GM19043 (cell line): ENCODE data around the gene CRYL1.

Experiments
- ATAC-seq: cut with Tn5 transposase; IDR thresholded peaks from one replicate; pipeline ENCODE4 v1.9.1; 2021; ENCODE audit warnings: low read depth; ENCODE audit not compliant: unreplicated experiment

CRYL1 gene

GRCh38 chr13:20534038-20534608 lies 8.5 kb upstream of the CRYL1 start:
- no peak for ATAC-seq

- ATAC-seq, result no peak
Measured at GRCh38 chr13:20528452-20528851, 2.8 kb upstream of the CRYL1 start.

- no peak for ATAC-seq
Measured at GRCh38 chr13:20526664-20527063, 1.0 kb upstream of the CRYL1 start.

GRCh38 chr13:20525144-20525600 lies 485 bp downstream of the CRYL1 start:
- ATAC-seq, result peak; percentile 3

GRCh38 chr13:20521364-20522115 lies 4.1 kb downstream of the CRYL1 start:
- ATAC-seq, result no peak

GRCh38 chr13:20519875-20520274 lies 5.8 kb downstream of the CRYL1 start:
- ATAC-seq, result no peak

- no peak for ATAC-seq
Measured at GRCh38 chr13:20518660-20519100, 7.0 kb downstream of the CRYL1 start.

GRCh38 chr13:20514866-20515265 lies 10.8 kb downstream of the CRYL1 start:
- ATAC-seq, result no peak

- no peak for ATAC-seq
Measured at GRCh38 chr13:20513466-20513995, 12.1 kb downstream of the CRYL1 start.

- no peak for ATAC-seq
Measured at GRCh38 chr13:20512042-20512683, 13.5 kb downstream of the CRYL1 start.

GRCh38 chr13:20506696-20507095 lies 19.0 kb downstream of the CRYL1 start:
- ATAC-seq, result no peak

GRCh38 chr13:20505405-20506366 lies 20.0 kb downstream of the CRYL1 start:
- ATAC-seq, result no peak

GRCh38 chr13:20503088-20504083 lies 22.3 kb downstream of the CRYL1 start:
- no peak for ATAC-seq

GRCh38 chr13:20501592-20501991 lies 24.1 kb downstream of the CRYL1 start:
- ATAC-seq, result no peak

- no peak for ATAC-seq
Measured at GRCh38 chr13:20501120-20501519, 24.5 kb downstream of the CRYL1 start.

GRCh38 chr13:20499986-20500385 lies 25.7 kb downstream of the CRYL1 start:
- no peak for ATAC-seq

- ATAC-seq, result no peak
Measured at GRCh38 chr13:20498659-20499058, 27.0 kb downstream of the CRYL1 start.

- no peak for ATAC-seq
Measured at GRCh38 chr13:20498129-20498528, 27.5 kb downstream of the CRYL1 start.
